Pancreas (tissue), 10 donors: Measurements from ENCODE around the gene TNRC6A. TPM values are rescaled to one million over a fixed set of nuclear protein-coding genes. Genes with fewer than 3 reads are reported as not detected.

Source experiments
- ATAC-seq, 4 donors: fragments of 200-7000 bp; cut with Tn5 transposase; one replicate each; pipeline versions ENCODE4 v1.8.0 to v1.9.1; 2020; ENCODE audit warnings: mild to moderate bottlenecking in 4 of 4, moderate library complexity in 4 of 4
- DNase-seq, 6 donors: peaks; one replicate each; pipeline ENCODE4 v3.0.0-alpha.2; 2020
- FAIRE-seq: peaks from 2 replicates; lab custom pipeline; 2012; peaks lifted over from hg19 to GRCh38; lab: Jason Lieb, UNC
- H3K27ac ChIP-seq, 4 donors: fragments of 200-600 bp; sonication (generic); 1 replicate in 3 of 4; 2 replicates in 1 of 4; pipeline versions ENCODE4 v1.5.0 to v1.8.0; 2020
- H3K27me3 ChIP-seq, 4 donors: fragments of 200-600 bp; one replicate each; pipeline ENCODE4 v1.8.0; 2021
- H3K36me3 ChIP-seq, 3 donors: fragments of 200-600 bp; sonication (generic) in 1 of 3; one replicate each; pipeline versions ENCODE4 v1.5.0 to v1.8.0; 2020 to 2021
- H3K4me1 ChIP-seq, 3 donors: fragments of 200-600 bp; one replicate each; pipeline ENCODE4 v1.8.0; 2021
- H3K4me3 ChIP-seq, 4 donors: fragments of 200-600 bp; sonication (generic) in 2 of 4; one replicate each; pipeline versions ENCODE4 v1.5.0 to v1.8.0; 2020 to 2021
- H3K9me3 ChIP-seq, 4 donors: fragments of 200-600 bp; one replicate each; pipeline ENCODE4 v1.8.0; 2021
- WGBS, 2 donors: extraction: QIAGEN DNeasy Blood & Tissue Kit; methylation state at CpG; one replicate each; pipeline ENCODE4 v1.1.7; 2013; 5-methylcytosine and 5-hydroxymethylcytosine counted together
- intact Hi-C, 3 donors: fragments of 100-400 bp; cut with DNase I; formaldehyde crosslinking; loops; one replicate each; pipeline versions ENCODE4 v1.11.1 to v1.14.2; 2022
- polyA plus RNA-seq, 2 donors: library from polyadenylated mRNA; stranded (reverse); fragments of 200-250 nt; gene quantifications; one replicate each; pipeline ENCODE4 v1.2.3, GENCODE V29; 2013
- total RNA-seq, 6 donors: library from RNA; stranded (reverse); fragmentation: NEBNext Ultra II Directional in 4 of 6; extraction: Animal tissue kit (Norgen Biotek cat#: 25700) in 4 of 6; gene quantifications; one replicate each; pipeline versions ENCODE4 v1.2.1 to v1.2.4, GENCODE V29; 2021 to 2023
- TF ChIP-seq, protein P1 (sequence below), 4 donors: fragments of 200-600 bp; sonication (generic) in 3 of 4; IDR thresholded peaks; one replicate each; pipeline versions ENCODE4 v1.5.0 to v1.8.0; 2021; ENCODE audit warnings: antibody characterized with exemption in 4 of 4
- donor health status: healthy with polysubstance abuse.
- donor health status: DM: no; HTN: no; CAD: no; lungs with moderate emphysema.
- donor health status: DM: no; HTN: no; CAD: no.
- donor health status: control.
- donor health status: control.
- donor health status: Bipolar disorder and iron deficiency.
- donor health status: DM: yes; HTN: yes; CAD: no.
- donor health status: DM: no; HTN: no; CAD: no.
- donor health status: DM: no; HTN: no; CAD: no.
- donor health status: DM: yes; HTN: yes; CAD: no.

The TNRC6A gene
- total and polyA plus RNA-seq, 8 donors, result 15.6 to 33.9 (median 23.2) TPM

DNA sequence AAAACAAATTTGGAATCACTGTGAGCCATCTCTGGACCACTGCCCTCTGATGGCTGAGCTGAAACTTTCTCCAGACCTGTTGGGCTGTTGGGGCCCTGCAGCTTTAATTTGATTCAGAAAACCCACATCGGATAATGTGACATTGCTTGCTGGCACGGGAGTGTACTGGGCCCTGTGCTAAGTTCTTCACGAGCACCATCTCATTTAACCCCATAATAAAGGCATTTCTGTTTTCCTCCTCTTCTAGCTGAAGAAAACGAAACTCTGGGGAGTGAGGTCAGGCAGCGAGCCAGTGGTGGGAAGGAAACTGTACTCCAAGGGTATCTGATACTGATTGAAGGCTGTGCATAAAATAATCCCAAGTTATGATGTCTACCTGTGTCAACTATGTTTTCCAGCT lies 34.5 kb upstream of the TNRC6A start:
- TF ChIP-seq, protein P1, sequence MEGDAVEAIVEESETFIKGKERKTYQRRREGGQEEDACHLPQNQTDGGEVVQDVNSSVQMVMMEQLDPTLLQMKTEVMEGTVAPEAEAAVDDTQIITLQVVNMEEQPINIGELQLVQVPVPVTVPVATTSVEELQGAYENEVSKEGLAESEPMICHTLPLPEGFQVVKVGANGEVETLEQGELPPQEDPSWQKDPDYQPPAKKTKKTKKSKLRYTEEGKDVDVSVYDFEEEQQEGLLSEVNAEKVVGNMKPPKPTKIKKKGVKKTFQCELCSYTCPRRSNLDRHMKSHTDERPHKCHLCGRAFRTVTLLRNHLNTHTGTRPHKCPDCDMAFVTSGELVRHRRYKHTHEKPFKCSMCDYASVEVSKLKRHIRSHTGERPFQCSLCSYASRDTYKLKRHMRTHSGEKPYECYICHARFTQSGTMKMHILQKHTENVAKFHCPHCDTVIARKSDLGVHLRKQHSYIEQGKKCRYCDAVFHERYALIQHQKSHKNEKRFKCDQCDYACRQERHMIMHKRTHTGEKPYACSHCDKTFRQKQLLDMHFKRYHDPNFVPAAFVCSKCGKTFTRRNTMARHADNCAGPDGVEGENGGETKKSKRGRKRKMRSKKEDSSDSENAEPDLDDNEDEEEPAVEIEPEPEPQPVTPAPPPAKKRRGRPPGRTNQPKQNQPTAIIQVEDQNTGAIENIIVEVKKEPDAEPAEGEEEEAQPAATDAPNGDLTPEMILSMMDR (IDR thresholded peaks at IDR 0.05), result no peak
- 50 to 51% methylated on average over 5 of the region's 5 CpGs for WGBS, 2 donors
- H3K9me3 ChIP-seq, result no peaks in the 10 kb centered on the region
- no peak for FAIRE-seq
- H3K27ac ChIP-seq, result no peak overlapping the region
- ATAC-seq, result no peak
- H3K36me3 ChIP-seq, result no peaks in the 10 kb centered on the region
- H3K4me1 ChIP-seq, result no peaks in the 10 kb centered on the region
- intact Hi-C loops, result no loop called here
- no peak overlapping the region for H3K4me3 ChIP-seq
- H3K27me3 ChIP-seq, result no peaks in the 10 kb centered on the region
- DNase-seq, result no peak

DNA sequence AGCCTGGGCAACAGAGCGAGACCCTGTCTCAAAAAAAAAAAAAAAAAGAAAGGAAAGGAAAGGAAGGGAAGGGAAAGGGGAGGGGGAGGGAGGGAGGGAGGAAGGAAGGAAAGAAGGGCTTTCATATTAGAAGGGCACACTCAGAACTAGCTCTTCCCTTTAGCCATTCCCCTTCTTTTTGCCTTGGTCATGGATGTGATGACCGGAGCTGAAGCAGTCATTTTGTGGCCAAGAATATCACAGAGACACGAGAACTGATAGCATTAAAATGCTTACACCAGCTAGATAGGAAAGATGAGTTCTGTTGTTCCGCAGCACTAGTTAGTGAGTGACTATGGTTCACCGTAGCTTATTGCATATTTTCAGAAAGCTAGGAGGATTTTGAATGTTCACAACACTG lies 32.8 kb upstream of the TNRC6A start:
- TF ChIP-seq, protein P1 (IDR thresholded peaks at IDR 0.05), result no peak

DNA sequence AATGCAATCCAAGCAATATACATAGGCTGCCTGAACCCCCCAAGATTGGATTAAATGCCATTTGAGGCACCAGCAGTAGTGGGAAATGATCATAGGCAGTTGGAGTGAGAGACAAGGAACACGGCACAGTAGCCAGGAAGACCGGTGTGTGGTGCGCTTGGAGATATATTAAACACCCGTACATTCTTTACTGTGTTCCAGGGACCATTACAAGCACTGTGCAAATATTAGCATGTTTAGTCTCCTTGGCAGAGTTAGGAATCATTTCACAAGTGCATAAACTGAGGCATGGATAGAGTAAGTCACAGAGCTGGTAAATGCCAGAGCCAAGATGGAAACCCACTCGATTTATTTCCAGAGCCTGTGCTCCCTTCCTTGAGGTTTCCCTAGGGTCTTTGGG lies 31.1 kb upstream of the TNRC6A start:
- intact Hi-C loops, result no loop called here

More for the DNA sequence above, 32.8 kb upstream of the TNRC6A start:
- Histone ChIP-seq H3K9me3 (no peaks in the 10 kb centered on the region), H3K27ac (no peak overlapping the region), H3K4me1 (peaks cover 0 to 2% (median 0%) of the 10 kb centered on the region in 3 donors), H3K27me3 (no peaks in the 10 kb centered on the region), H3K4me3 (no peak overlapping the region), H3K36me3 (no peaks in the 10 kb centered on the region)
- ATAC-seq (no peak), FAIRE-seq (no peak), DNase-seq (no peak)
- intact Hi-C loops, result no loop called here
- 67 to 88% methylated on average over 5 of the region's 5 CpGs for WGBS, 2 donors

DNA sequence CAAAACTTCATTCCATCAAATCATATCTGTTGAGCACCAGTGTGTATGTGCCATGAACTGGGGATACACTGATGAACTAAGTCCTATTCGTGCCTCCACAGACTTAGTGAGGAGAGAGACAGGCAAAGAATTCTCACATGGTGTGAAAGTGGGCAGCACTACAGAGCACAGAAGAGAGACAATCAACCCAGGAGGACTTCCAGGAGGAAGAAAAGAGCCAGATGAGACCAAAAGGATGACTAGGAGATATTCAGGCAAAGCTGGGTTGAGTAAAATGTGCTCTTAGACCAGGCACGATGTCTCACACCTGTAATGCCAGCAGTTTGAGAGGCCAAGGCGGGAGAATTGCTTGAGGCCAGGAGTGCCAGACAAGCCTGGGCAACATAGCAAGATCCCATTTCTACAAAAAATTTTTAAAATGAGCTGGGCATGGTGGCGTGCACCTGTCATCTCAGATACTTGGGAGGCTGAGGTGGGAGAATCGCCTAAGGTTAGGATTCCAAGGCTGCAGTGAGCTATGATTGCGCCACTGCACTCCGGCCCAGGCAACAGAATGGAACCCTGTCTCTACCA lies 30.2 kb upstream of the TNRC6A start:
- Histone ChIP-seq H3K9me3 (no peaks in the 10 kb centered on the region), H3K36me3 (no peaks in the 10 kb centered on the region), H3K4me1 (peaks cover 0 to 2% (median 0%) of the 10 kb centered on the region in 3 donors), H3K4me3 (no peak overlapping the region), H3K27ac (no peak overlapping the region), H3K27me3 (no peaks in the 10 kb centered on the region)
- FAIRE-seq (no peak), DNase-seq (no peak), ATAC-seq (no peak)
- TF ChIP-seq, protein P1 (IDR thresholded peaks at IDR 0.05), result no peak
- intact Hi-C loops, result no loop called here
- 92 to 94% methylated on average over 7 of the region's 7 CpGs for WGBS, 2 donors

More for the DNA sequence above, 31.1 kb upstream of the TNRC6A start:
- H3K36me3 ChIP-seq, result no peaks in the 10 kb centered on the region
- TF ChIP-seq, protein P1 (IDR thresholded peaks at IDR 0.05), result no peak
- no peak overlapping the region for H3K27ac ChIP-seq
- H3K9me3 ChIP-seq, result no peaks in the 10 kb centered on the region
- peaks cover 0 to 2% (median 0%) of the 10 kb centered on the region in 3 donors for H3K4me1 ChIP-seq
- no peaks in the 10 kb centered on the region for H3K27me3 ChIP-seq
- ATAC-seq, result no peak
- no peak overlapping the region for H3K4me3 ChIP-seq
- no peak for FAIRE-seq
- no peak for DNase-seq
- 76 to 77% methylated on average over 5 of the region's 5 CpGs for WGBS, 2 donors
